A549 (cell line): ENCODE measurements around the gene OTULINL.

Experiments used
- CBX8 ChIP-seq: fragments of 200-600 bp; sonication (generic); IDR thresholded peaks from 2 replicates; pipeline ENCODE4 v1.6.1; 2016
- HDAC2 ChIP-seq: fragments of 200-600 bp; sonication (generic); IDR thresholded peaks from 2 replicates; pipeline ENCODE4 v1.6.1; 2016
- NR3C1 ChIP-seq: fragments of >200 bp; sonication (Bioruptor Twin); formaldehyde crosslinking; IDR thresholded peaks from 3 replicates; pipeline ENCODE4 v1.6.1; 2017
- POLR2A ChIP-seq: IDR thresholded peaks from 2 replicates; pipeline ENCODE4 v1.6.1; 2012; ENCODE audit warnings: mild to moderate bottlenecking, low read length
- TF ChIP-seq, protein P1 (sequence below): fragments of >200 bp; sonication (Bioruptor Twin); formaldehyde crosslinking; IDR thresholded peaks from 3 replicates; pipeline ENCODE4 v1.5.1; 2016
- TF ChIP-seq, protein P2 (sequence below): IDR thresholded peaks from 2 replicates; pipeline ENCODE4 v1.6.1; 2012
- TF ChIP-seq, protein P3 (sequence below): fragments of 200-600 bp; sonication (generic); IDR thresholded peaks from 2 replicates; pipeline ENCODE4 v1.6.1; 2016; ENCODE audit warnings: antibody characterized with exemption, mild to moderate bottlenecking, moderate library complexity

DNA sequence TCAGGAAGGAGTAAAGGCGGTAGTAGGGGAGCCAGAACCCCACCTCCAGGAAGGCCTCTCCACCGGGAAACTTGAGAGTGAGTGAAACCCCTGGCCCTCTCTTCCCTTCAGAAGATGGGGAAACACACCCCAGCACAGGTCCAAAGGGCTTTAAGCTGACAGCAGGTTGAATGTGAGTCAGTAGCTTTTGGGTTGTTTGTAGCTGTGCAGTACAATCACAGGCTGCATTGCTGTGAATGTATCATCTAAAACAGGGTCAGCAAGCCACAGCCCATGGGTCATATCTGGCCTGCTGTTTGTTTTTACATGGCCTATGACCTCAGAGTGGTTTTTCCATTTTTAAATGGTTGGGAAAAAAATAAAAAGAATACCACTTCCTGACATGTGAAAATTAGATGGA, 10.0 kb downstream of the OTULINL start:
- TF ChIP-seq, protein P1, sequence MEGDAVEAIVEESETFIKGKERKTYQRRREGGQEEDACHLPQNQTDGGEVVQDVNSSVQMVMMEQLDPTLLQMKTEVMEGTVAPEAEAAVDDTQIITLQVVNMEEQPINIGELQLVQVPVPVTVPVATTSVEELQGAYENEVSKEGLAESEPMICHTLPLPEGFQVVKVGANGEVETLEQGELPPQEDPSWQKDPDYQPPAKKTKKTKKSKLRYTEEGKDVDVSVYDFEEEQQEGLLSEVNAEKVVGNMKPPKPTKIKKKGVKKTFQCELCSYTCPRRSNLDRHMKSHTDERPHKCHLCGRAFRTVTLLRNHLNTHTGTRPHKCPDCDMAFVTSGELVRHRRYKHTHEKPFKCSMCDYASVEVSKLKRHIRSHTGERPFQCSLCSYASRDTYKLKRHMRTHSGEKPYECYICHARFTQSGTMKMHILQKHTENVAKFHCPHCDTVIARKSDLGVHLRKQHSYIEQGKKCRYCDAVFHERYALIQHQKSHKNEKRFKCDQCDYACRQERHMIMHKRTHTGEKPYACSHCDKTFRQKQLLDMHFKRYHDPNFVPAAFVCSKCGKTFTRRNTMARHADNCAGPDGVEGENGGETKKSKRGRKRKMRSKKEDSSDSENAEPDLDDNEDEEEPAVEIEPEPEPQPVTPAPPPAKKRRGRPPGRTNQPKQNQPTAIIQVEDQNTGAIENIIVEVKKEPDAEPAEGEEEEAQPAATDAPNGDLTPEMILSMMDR: no peak
- TF ChIP-seq CBX8 (no peak), NR3C1 (no peak), POLR2A (no peak), HDAC2 (no peak)
- TF ChIP-seq, protein P2, sequence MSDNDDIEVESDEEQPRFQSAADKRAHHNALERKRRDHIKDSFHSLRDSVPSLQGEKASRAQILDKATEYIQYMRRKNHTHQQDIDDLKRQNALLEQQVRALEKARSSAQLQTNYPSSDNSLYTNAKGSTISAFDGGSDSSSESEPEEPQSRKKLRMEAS: no peak
- TF ChIP-seq, protein P3, sequence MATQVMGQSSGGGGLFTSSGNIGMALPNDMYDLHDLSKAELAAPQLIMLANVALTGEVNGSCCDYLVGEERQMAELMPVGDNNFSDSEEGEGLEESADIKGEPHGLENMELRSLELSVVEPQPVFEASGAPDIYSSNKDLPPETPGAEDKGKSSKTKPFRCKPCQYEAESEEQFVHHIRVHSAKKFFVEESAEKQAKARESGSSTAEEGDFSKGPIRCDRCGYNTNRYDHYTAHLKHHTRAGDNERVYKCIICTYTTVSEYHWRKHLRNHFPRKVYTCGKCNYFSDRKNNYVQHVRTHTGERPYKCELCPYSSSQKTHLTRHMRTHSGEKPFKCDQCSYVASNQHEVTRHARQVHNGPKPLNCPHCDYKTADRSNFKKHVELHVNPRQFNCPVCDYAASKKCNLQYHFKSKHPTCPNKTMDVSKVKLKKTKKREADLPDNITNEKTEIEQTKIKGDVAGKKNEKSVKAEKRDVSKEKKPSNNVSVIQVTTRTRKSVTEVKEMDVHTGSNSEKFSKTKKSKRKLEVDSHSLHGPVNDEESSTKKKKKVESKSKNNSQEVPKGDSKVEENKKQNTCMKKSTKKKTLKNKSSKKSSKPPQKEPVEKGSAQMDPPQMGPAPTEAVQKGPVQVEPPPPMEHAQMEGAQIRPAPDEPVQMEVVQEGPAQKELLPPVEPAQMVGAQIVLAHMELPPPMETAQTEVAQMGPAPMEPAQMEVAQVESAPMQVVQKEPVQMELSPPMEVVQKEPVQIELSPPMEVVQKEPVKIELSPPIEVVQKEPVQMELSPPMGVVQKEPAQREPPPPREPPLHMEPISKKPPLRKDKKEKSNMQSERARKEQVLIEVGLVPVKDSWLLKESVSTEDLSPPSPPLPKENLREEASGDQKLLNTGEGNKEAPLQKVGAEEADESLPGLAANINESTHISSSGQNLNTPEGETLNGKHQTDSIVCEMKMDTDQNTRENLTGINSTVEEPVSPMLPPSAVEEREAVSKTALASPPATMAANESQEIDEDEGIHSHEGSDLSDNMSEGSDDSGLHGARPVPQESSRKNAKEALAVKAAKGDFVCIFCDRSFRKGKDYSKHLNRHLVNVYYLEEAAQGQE: no peak
